Neural crest cell (in vitro differentiated cells): ENCODE results near the gene TBX15. TPM values are rescaled to one million over a fixed set of nuclear protein-coding genes. Genes with fewer than 3 reads are reported as not detected.

ENCODE experiments used
- DNase-seq: peaks from one replicate; pipeline ENCODE4 v3.0.0; 2021; ENCODE audit warnings: low read depth, mixed read lengths, low spot score
- H3K27ac Mint-ChIP-seq: one replicate; pipeline ENCODE4 v1.8.0; 2021; ENCODE audit warnings: mild to moderate bottlenecking, mixed read lengths; ENCODE audit not compliant: unreplicated experiment
- H3K27me3 Mint-ChIP-seq: 2 replicates; pipeline ENCODE4 v1.8.0; 2021; ENCODE audit warnings: low read depth, mild to moderate bottlenecking, mixed read lengths
- H3K36me3 Mint-ChIP-seq: 2 replicates; pipeline ENCODE4 v1.8.0; 2021; ENCODE audit warnings: low read depth, mild to moderate bottlenecking, mixed read lengths
- H3K4me1 Mint-ChIP-seq: 2 replicates; pipeline ENCODE4 v1.8.0; 2021; ENCODE audit warnings: mixed read lengths
- H3K4me3 Mint-ChIP-seq: one replicate; pipeline ENCODE4 v1.8.0; 2021; ENCODE audit warnings: mild to moderate bottlenecking, mixed read lengths
- H3K9me3 Mint-ChIP-seq: 2 replicates; pipeline ENCODE4 v1.8.0; 2021; ENCODE audit warnings: mixed read lengths
- total RNA-seq: library from RNA; stranded (reverse); gene quantifications from 2 replicates; pipeline ENCODE4 v1.2.1, GENCODE V29; 2021
- TF ChIP-seq, protein P1 (sequence below): fragments of 200-600 bp; sonication (generic); conservative IDR thresholded peaks from 2 replicates; pipeline ENCODE4 v1.5.0; 2021; ENCODE audit warnings: antibody characterized with exemption, mild to moderate bottlenecking

Gene TBX15
- total RNA-seq, 1 donor from 2014 or later, result 3.2 TPM

DNA sequence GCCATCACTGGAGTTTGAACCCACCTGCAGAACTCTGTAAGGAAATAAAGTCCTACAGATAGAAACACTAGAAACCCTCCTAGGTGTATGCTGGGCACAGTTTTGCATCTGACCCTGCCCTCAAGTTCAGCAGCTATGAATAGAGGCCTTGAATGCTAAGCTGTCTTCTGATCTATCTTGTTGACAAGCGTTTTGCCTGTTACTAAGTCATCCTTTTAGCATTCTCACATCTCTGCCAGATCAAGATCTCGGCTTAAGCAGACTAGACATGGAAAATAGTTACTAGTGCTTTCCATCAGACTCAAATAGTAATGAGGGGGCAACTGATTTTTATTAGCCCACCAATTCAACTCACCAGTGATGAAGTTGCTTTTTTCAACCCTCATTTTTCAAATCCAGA is 10.5 kb downstream of the TBX15 start:
- Mint-ChIP-seq H3K4me1 (peaks cover 11% of the 10 kb centered on the region), H3K36me3 (peaks cover 3% of the 10 kb centered on the region), H3K27me3 (peaks cover 98% of the 10 kb centered on the region), H3K27ac (no peak overlapping the region), H3K4me3 (no peak overlapping the region), H3K9me3 (no peaks in the 10 kb centered on the region)
- TF ChIP-seq, protein P1, sequence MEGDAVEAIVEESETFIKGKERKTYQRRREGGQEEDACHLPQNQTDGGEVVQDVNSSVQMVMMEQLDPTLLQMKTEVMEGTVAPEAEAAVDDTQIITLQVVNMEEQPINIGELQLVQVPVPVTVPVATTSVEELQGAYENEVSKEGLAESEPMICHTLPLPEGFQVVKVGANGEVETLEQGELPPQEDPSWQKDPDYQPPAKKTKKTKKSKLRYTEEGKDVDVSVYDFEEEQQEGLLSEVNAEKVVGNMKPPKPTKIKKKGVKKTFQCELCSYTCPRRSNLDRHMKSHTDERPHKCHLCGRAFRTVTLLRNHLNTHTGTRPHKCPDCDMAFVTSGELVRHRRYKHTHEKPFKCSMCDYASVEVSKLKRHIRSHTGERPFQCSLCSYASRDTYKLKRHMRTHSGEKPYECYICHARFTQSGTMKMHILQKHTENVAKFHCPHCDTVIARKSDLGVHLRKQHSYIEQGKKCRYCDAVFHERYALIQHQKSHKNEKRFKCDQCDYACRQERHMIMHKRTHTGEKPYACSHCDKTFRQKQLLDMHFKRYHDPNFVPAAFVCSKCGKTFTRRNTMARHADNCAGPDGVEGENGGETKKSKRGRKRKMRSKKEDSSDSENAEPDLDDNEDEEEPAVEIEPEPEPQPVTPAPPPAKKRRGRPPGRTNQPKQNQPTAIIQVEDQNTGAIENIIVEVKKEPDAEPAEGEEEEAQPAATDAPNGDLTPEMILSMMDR, result no peak
- DNase-seq, result no peak

DNA sequence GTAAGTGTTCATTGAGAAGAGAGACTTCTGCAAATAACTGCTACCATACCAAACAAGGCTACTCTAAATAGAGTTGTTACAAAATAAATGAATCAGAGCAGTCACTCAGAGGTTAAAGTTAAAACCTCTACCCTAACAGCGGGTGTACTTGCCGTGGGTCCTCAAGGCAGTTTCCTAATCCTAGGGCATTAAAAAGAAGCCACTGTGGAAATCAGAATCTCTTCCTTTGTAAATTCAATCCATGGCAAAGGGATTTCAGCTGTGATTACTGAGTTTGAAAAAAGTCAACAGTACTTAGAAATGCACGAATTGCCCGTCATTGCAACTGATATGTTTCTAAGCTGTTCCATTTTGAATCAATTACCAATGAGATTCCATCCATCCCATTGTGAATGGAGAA is 13.5 kb downstream of the TBX15 start:
- H3K36me3 Mint-ChIP-seq, result no peaks in the 10 kb centered on the region
- peaks cover 5% of the 10 kb centered on the region for H3K4me1 Mint-ChIP-seq
- TF ChIP-seq, protein P1, result no peak
- H3K9me3 Mint-ChIP-seq, result no peaks in the 10 kb centered on the region
- H3K27me3 Mint-ChIP-seq, result peaks cover 90% of the 10 kb centered on the region
- no peak for DNase-seq
- H3K4me3 Mint-ChIP-seq, result no peak overlapping the region
- H3K27ac Mint-ChIP-seq, result no peak overlapping the region

DNA sequence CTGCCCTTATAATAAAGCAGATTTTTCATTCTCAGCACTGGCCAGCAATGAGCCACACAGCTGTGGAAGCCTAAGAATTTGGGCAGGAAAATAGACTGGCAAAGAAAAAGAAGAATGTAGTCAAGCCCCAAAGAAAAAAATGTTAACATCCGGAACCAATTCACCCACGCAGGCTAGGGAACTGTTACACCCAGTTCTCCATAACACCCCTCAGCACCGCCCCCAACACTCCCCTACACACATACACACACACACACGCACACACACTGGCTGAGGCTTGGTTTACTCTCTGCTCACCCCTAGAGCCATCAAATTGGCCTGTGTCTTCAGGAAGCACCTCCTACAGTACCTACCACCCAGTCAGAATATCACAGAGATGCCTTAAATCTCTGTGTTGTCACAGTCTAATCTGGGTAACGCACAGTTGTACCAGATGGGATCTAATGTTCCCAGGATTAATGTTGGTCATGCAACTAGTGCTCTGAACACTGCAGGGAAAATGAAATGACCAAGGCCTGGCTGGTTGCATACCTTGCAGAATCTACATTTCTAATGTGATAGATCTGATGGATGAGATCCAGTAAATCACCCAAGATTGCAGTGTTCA is 14.5 kb downstream of the TBX15 start:
- Mint-ChIP-seq H3K27me3 (peaks cover 80% of the 10 kb centered on the region), H3K27ac (no peak overlapping the region), H3K36me3 (no peaks in the 10 kb centered on the region), H3K4me1 (no peaks in the 10 kb centered on the region), H3K4me3 (no peak overlapping the region), H3K9me3 (no peaks in the 10 kb centered on the region)
- TF ChIP-seq, protein P1, result no peak
- DNase-seq, result no peak

DNA sequence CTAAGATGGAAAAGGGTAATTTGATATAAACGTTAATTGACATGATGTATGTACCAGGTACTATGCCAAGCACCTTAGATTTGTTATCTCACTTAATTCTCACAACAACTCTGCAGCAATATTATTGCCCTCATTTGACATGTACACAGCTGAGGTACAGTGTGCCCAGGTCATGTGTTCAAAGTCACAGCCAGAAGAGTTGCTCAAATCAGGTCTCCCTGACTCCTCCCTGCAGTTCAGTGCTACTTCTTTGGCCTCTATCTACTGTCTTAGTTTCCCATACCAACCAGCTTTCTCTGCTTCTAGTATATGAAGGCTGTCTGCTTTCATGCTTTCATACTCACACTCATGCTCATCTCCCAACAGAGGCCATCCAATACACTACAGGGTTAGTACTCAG is 15.1 kb downstream of the TBX15 start:
- Mint-ChIP-seq H3K36me3 (no peaks in the 10 kb centered on the region), H3K4me1 (no peaks in the 10 kb centered on the region), H3K27ac (no peak overlapping the region), H3K4me3 (no peak overlapping the region), H3K27me3 (peaks cover 74% of the 10 kb centered on the region), H3K9me3 (no peaks in the 10 kb centered on the region)
- TF ChIP-seq, protein P1, result no peak
- no peak for DNase-seq

DNA sequence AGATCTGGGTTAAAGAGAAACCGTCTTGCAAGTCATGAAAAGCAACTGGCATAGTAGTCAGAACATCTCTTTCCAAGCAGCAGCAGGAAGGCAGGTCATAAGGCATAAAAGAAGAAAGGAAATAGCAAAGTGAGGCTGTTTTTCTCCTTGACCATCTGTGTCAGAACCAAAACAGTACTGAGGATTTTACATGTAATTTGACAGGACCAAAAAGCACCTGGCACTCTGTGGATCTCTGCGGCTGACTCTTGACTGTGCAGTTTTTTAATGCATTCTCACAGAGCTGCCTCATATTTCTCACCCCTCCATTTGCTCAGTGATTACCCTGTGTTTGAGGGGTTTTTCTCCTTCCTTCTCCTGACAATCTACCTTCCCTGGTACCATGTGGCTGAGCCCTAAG is 17.7 kb downstream of the TBX15 start:
- TF ChIP-seq, protein P1, result no peak
- no peaks in the 10 kb centered on the region for H3K36me3 Mint-ChIP-seq
- no peak overlapping the region for H3K4me3 Mint-ChIP-seq
- H3K27me3 Mint-ChIP-seq, result peaks cover 48% of the 10 kb centered on the region
- DNase-seq, result no peak
- H3K4me1 Mint-ChIP-seq, result no peaks in the 10 kb centered on the region
- H3K9me3 Mint-ChIP-seq, result no peaks in the 10 kb centered on the region
- no peak overlapping the region for H3K27ac Mint-ChIP-seq
